CD4-positive, alpha-beta memory T cell (primary cell): ENCODE measurements around the gene SASH1. TPM values are rescaled to one million over a fixed set of nuclear protein-coding genes. Genes with fewer than 3 reads are reported as not detected.
"Not testable (repeated sequence)": the region's sequence is repeated elsewhere in the genome, so short reads cannot be mapped to it uniquely, and the experiment has no call there.

Experiments used
- CTCF ChIA-PET: fragments of 350-600 bp; sonication (Branson Sonifier 250); formaldehyde crosslinking; loops from one replicate; lab custom pipeline; 2021; ENCODE audit warnings: inconsistent platforms; ENCODE audit not compliant: partially characterized antibody; lab: Charles Lee
- POLR2A ChIA-PET: fragments of 350-600 bp; sonication (Branson Sonifier 250); formaldehyde crosslinking; loops from one replicate; lab custom pipeline; 2021; ENCODE audit not compliant: partially characterized antibody; lab: Charles Lee
- DNase-seq, 5 donors: peaks; one replicate each; pipeline versions ENCODE4 v3.0.0 to v3.0.0-alpha.2; 2020 to 2022; ENCODE audit warnings: mixed read lengths in 1 of 5
- H3K27ac ChIP-seq: one replicate; pipeline ENCODE4 v1.7.0; 2013; ENCODE audit warnings: low read depth, low read length
- H3K27me3 ChIP-seq: 2 replicates; pipeline ENCODE4 v1.7.0; 2013; ENCODE audit warnings: mild to moderate bottlenecking, low read length, moderate library complexity; ENCODE audit not compliant: insufficient read depth
- H3K36me3 ChIP-seq: 2 replicates; pipeline ENCODE4 v1.7.0; 2013; ENCODE audit warnings: mild to moderate bottlenecking, low read length, moderate library complexity; ENCODE audit not compliant: insufficient read depth
- H3K4me1 ChIP-seq: 2 replicates; pipeline ENCODE4 v1.7.0; 2013; ENCODE audit warnings: mild to moderate bottlenecking, low read length, moderate library complexity; ENCODE audit not compliant: insufficient read depth
- H3K4me3 ChIP-seq, 2 donors: one replicate each; pipeline ENCODE4 v1.7.0; 2013; ENCODE audit warnings: low read length in 2 of 2, mild to moderate bottlenecking in 1 of 2
- H3K9me3 ChIP-seq, 2 donors: one replicate each; pipeline ENCODE4 v1.7.0; 2013; ENCODE audit warnings: low read length in 2 of 2, control low read depth in 1 of 2; ENCODE audit not compliant: control insufficient read depth in 1 of 2
- H3K27ac Mint-ChIP-seq, 7 donors: one replicate each; pipeline ENCODE4 v1.8.0; 2020 to 2021; ENCODE audit warnings: mixed read lengths in 7 of 7, mild to moderate bottlenecking in 6 of 7, inconsistent platforms in 3 of 7, moderate library complexity in 3 of 7
- H3K27me3 Mint-ChIP-seq, 2 donors: one replicate each; pipeline ENCODE4 v1.8.0; 2020 to 2021; ENCODE audit warnings: mixed read lengths in 2 of 2
- H3K36me3 Mint-ChIP-seq, 2 donors: one replicate each; pipeline ENCODE4 v1.8.0; 2020 to 2021; ENCODE audit warnings: mixed read lengths in 2 of 2, inconsistent platforms in 1 of 2, mild to moderate bottlenecking in 1 of 2
- H3K4me1 Mint-ChIP-seq, 4 donors: one replicate each; pipeline ENCODE4 v1.8.0; 2020 to 2021; ENCODE audit warnings: mixed read lengths in 4 of 4, mild to moderate bottlenecking in 1 of 4
- H3K4me3 Mint-ChIP-seq, 8 donors: one replicate each; pipeline ENCODE4 v1.8.0; 2020 to 2021; ENCODE audit warnings: mixed read lengths in 8 of 8, mild to moderate bottlenecking in 7 of 8, moderate library complexity in 6 of 8, inconsistent platforms in 3 of 8
- H3K9me3 Mint-ChIP-seq, 8 donors: one replicate each; pipeline ENCODE4 v1.8.0; 2020 to 2021; ENCODE audit warnings: mixed read lengths in 8 of 8, mild to moderate bottlenecking in 5 of 8, inconsistent platforms in 3 of 8, moderate library complexity in 1 of 8
- intact Hi-C: fragments of 100-400 bp; cut with micrococcal nuclease; formaldehyde crosslinking; loops from one replicate; pipeline ENCODE4 v1.15.1; 2023
- polyA plus RNA-seq, 2 donors: library from polyadenylated mRNA; unstranded; fragments of 300-500 nt; fragmentation: Illumina TruSeq; gene quantifications; one replicate each; pipeline ENCODE4 v1.2.3, GENCODE V29; 2021
- total RNA-seq, 2 experiments: library from RNA; stranded (reverse); gene quantifications; one replicate each; pipeline ENCODE4 v1.2.3, GENCODE V29; 2021

Gene SASH1
- total and polyA plus RNA-seq, 4 experiments from 2014 or later = 0.26 to 4.9 (median 1.7) TPM

- Histone ChIP-seq H3K9me3 (no peaks in the 10 kb centered on the region), H3K27ac (no peak overlapping the region), H3K4me1 (no peaks in the 10 kb centered on the region), H3K4me3 (no peak overlapping the region), H3K27me3 (no peaks in the 10 kb centered on the region), H3K36me3 (no peaks in the 10 kb centered on the region)
- Mint-ChIP-seq H3K4me3 (no peak overlapping the region), H3K9me3 (peaks cover 0 to 2% (median 0%) of the 10 kb centered on the region in 8 donors), H3K36me3 (no peaks in the 10 kb centered on the region), H3K27me3 (peaks cover 10 to 21% of the 10 kb centered on the region in 2 donors), H3K27ac (no peak overlapping the region), H3K4me1 (no peaks in the 10 kb centered on the region)
- CTCF ChIA-PET = no interaction called here
- intact Hi-C loops = no loop called here
- POLR2A ChIA-PET = no interaction called here
- DNase-seq = no peak
These were observed 8.7 kb downstream of the SASH1 start for GRCh38 chr6:148351309-148351708.

GRCh38 chr6:148352421-148352820 is 9.8 kb downstream of the SASH1 start:
- H3K9me3 ChIP-seq, H3K4me1 ChIP-seq, H3K27ac ChIP-seq, H3K36me3 Mint-ChIP-seq, H3K36me3 ChIP-seq, H3K4me3 Mint-ChIP-seq, DNase-seq, intact Hi-C loops, H3K27ac Mint-ChIP-seq, H3K4me3 ChIP-seq, H3K27me3 ChIP-seq, H3K9me3 Mint-ChIP-seq, CTCF ChIA-PET, POLR2A ChIA-PET, H3K4me1 Mint-ChIP-seq: not testable (repeated sequence)
- H3K27me3 Mint-ChIP-seq = peaks cover 3 to 15% of the 10 kb centered on the region in 2 donors

GRCh38 chr6:148358196-148358785 is 15.7 kb downstream of the SASH1 start:
- peaks cover 11% of the 10 kb centered on the region in 2 donors for H3K27me3 Mint-ChIP-seq
- ChIA-PET CTCF (no interaction called here), POLR2A (no interaction called here)
- H3K27me3 ChIP-seq = no peaks in the 10 kb centered on the region
- no peak overlapping the region for H3K27ac ChIP-seq
- no peaks in the 10 kb centered on the region for H3K36me3 Mint-ChIP-seq
- no peak overlapping the region for H3K4me3 ChIP-seq
- no peaks in the 10 kb centered on the region for H3K9me3 Mint-ChIP-seq
- H3K36me3 ChIP-seq = no peaks in the 10 kb centered on the region
- peak overlapping the region in 2 of 7 donors; percentile 44 to 63 for H3K27ac Mint-ChIP-seq
- H3K4me3 Mint-ChIP-seq = peak overlapping the region in 2 of 8 donors; percentile 26 to 40
- H3K9me3 ChIP-seq = no peaks in the 10 kb centered on the region
- H3K4me1 ChIP-seq = no peaks in the 10 kb centered on the region
- peak in 1 of 5 donors; percentile 39 for DNase-seq
- H3K4me1 Mint-ChIP-seq = peaks cover 0 to 4% (median 0%) of the 10 kb centered on the region in 4 donors
- intact Hi-C loops = no loop called here

GRCh38 chr6:148359228-148359627 is 16.6 kb downstream of the SASH1 start:
- Mint-ChIP-seq H3K27ac (no peak overlapping the region), H3K27me3 (peaks cover 11 to 14% of the 10 kb centered on the region in 2 donors), H3K4me1 (peaks cover 0 to 9% (median 0%) of the 10 kb centered on the region in 4 donors), H3K4me3 (no peak overlapping the region), H3K9me3 (peaks cover 0 to 8% (median 0%) of the 10 kb centered on the region in 8 donors), H3K36me3 (no peaks in the 10 kb centered on the region)
- Histone ChIP-seq H3K4me1 (no peaks in the 10 kb centered on the region), H3K36me3 (no peaks in the 10 kb centered on the region), H3K27ac (no peak overlapping the region), H3K27me3 (no peaks in the 10 kb centered on the region), H3K4me3 (no peak overlapping the region), H3K9me3 (no peaks in the 10 kb centered on the region)
- POLR2A ChIA-PET = no interaction called here
- no peak for DNase-seq
- intact Hi-C loops = no loop called here
- CTCF ChIA-PET = no interaction called here

GRCh38 chr6:148364056-148364824 is 21.6 kb downstream of the SASH1 start:
- Mint-ChIP-seq H3K27ac (peak overlapping the region in 1 of 7 donors; percentile 8), H3K27me3 (peaks cover 9 to 20% of the 10 kb centered on the region in 2 donors), H3K36me3 (no peaks in the 10 kb centered on the region), H3K4me3 (peak overlapping the region in 1 of 8 donors; percentile 8), H3K9me3 (peaks cover 0 to 8% (median 0%) of the 10 kb centered on the region in 8 donors), H3K4me1 (peaks cover 3 to 34% (median 13%) of the 10 kb centered on the region in 4 donors)
- intact Hi-C loops = no loop called here
- H3K36me3 ChIP-seq = no peaks in the 10 kb centered on the region
- H3K4me3 ChIP-seq = no peak overlapping the region
- no peak overlapping the region for H3K27ac ChIP-seq
- ChIA-PET POLR2A (no interaction called here), CTCF (no interaction called here)
- H3K4me1 ChIP-seq = no peaks in the 10 kb centered on the region
- H3K9me3 ChIP-seq = no peaks in the 10 kb centered on the region
- H3K27me3 ChIP-seq = no peaks in the 10 kb centered on the region
- DNase-seq = no peak

GRCh38 chr6:148365041-148365440 is 22.4 kb downstream of the SASH1 start:
- Mint-ChIP-seq H3K4me3 (no peak overlapping the region), H3K27ac (no peak overlapping the region), H3K27me3 (peaks cover 9 to 20% of the 10 kb centered on the region in 2 donors), H3K4me1 (peaks cover 3 to 34% (median 13%) of the 10 kb centered on the region in 4 donors), H3K9me3 (peaks cover 0 to 8% (median 0%) of the 10 kb centered on the region in 8 donors), H3K36me3 (no peaks in the 10 kb centered on the region)
- Histone ChIP-seq H3K27ac (no peak overlapping the region), H3K4me3 (no peak overlapping the region), H3K4me1 (no peaks in the 10 kb centered on the region), H3K9me3 (no peaks in the 10 kb centered on the region), H3K36me3 (no peaks in the 10 kb centered on the region), H3K27me3 (no peaks in the 10 kb centered on the region)
- ChIA-PET CTCF (no interaction called here), POLR2A (no interaction called here)
- intact Hi-C loops = no loop called here
- DNase-seq = no peak

GRCh38 chr6:148367411-148368024 is 24.9 kb downstream of the SASH1 start:
- Mint-ChIP-seq H3K27me3 (peaks cover 2 to 15% of the 10 kb centered on the region in 2 donors), H3K9me3 (peaks cover 0 to 8% (median 0%) of the 10 kb centered on the region in 8 donors), H3K36me3 (no peaks in the 10 kb centered on the region), H3K4me1 (peaks cover 3 to 34% (median 13%) of the 10 kb centered on the region in 4 donors), H3K4me3 (peak overlapping the region in 5 of 8 donors; percentile 25 to 54 (median 43)), H3K27ac (peak overlapping the region in 4 of 7 donors; percentile 9 to 61 (median 42))
- H3K27ac ChIP-seq = no peak overlapping the region
- H3K36me3 ChIP-seq = no peaks in the 10 kb centered on the region
- H3K4me3 ChIP-seq = no peak overlapping the region
- ChIA-PET CTCF (no interaction called here), POLR2A (no interaction called here)
- H3K9me3 ChIP-seq = no peaks in the 10 kb centered on the region
- peak in 2 of 5 donors; percentile 0 to 11 for DNase-seq
- H3K27me3 ChIP-seq = no peaks in the 10 kb centered on the region
- intact Hi-C loops = no loop called here
- no peaks in the 10 kb centered on the region for H3K4me1 ChIP-seq
